Activated naive CD4-positive, alpha-beta T cell treated with anti-CD3 and anti-CD28 coated beads for 36 hours (primary cell): ENCODE results near the gene B3GNT3. TPM values are rescaled to one million over a fixed set of nuclear protein-coding genes. Genes with fewer than 3 reads are reported as not detected.
A peak's percentile ranks its signal among the peaks of the same experiment; 100 is the strongest.
"Not testable (repeated sequence)": the region's sequence is repeated elsewhere in the genome, so short reads cannot be mapped to it uniquely, and the experiment has no call there.

Source experiments
- CTCF ChIA-PET: fragments of 350-600 bp; sonication (Branson Sonifier 250); formaldehyde crosslinking; loops from one replicate; lab custom pipeline; 2021; ENCODE audit warnings: antibody characterized with exemption; lab: Charles Lee
- DNase-seq: peaks from one replicate; pipeline ENCODE4 v3.0.0-alpha.2; 2020
- H3K27ac Mint-ChIP-seq: one replicate; pipeline ENCODE4 v1.8.0; 2021; ENCODE audit warnings: mild to moderate bottlenecking, mixed read lengths
- H3K27me3 Mint-ChIP-seq: one replicate; pipeline ENCODE4 v1.8.0; 2021; ENCODE audit warnings: low read depth, mixed read lengths
- H3K36me3 Mint-ChIP-seq: one replicate; pipeline ENCODE4 v1.8.0; 2021; ENCODE audit warnings: low read depth, mixed read lengths
- H3K4me1 Mint-ChIP-seq: one replicate; pipeline ENCODE4 v1.8.0; 2021; ENCODE audit warnings: low read depth, mixed read lengths
- H3K4me3 Mint-ChIP-seq: one replicate; pipeline ENCODE4 v1.8.0; 2021; ENCODE audit warnings: mild to moderate bottlenecking, moderate library complexity, mixed read lengths
- H3K9me3 Mint-ChIP-seq: one replicate; pipeline ENCODE4 v1.8.0; 2021; ENCODE audit warnings: mixed read lengths
- intact Hi-C: fragments of 100-400 bp; cut with micrococcal nuclease; formaldehyde crosslinking; loops from one replicate; pipeline ENCODE4 v1.15.1; 2023
- total RNA-seq, 2 experiments: library from RNA; stranded (reverse); gene quantifications; one replicate each; pipeline ENCODE4 v1.2.3, GENCODE V29; 2021

Gene B3GNT3
- total RNA-seq, 2 experiments from 2014 or later: 0.17 to 0.19 TPM

GRCh38 chr19:17772172-17772571, 22.8 kb upstream of the B3GNT3 start:
- Mint-ChIP-seq H3K4me3 (no peak overlapping the region), H3K9me3 (no peaks in the 10 kb centered on the region), H3K36me3 (peaks cover 32% of the 10 kb centered on the region), H3K27ac (no peak overlapping the region), H3K27me3 (no peaks in the 10 kb centered on the region), H3K4me1 (peaks cover 4% of the 10 kb centered on the region)
- intact Hi-C loops: no loop called here
- DNase-seq: no peak
- CTCF ChIA-PET: no interaction called here

GRCh38 chr19:17775245-17775927, 19.6 kb upstream of the B3GNT3 start:
- Mint-ChIP-seq H3K27ac (peak overlapping the region; percentile 69), H3K36me3 (peaks cover 30% of the 10 kb centered on the region), H3K27me3 (no peaks in the 10 kb centered on the region), H3K9me3 (no peaks in the 10 kb centered on the region), H3K4me3 (no peak overlapping the region), H3K4me1 (peaks cover 10% of the 10 kb centered on the region)
- peak; percentile 51 for DNase-seq
- CTCF ChIA-PET: interaction anchor here (0.7 to 3.0 kb wide), 9 partner anchors 9 to 86 kb away, joined by 3 to 13 read pairs (median 5); no protein-coding TSS in a partner anchor
- intact Hi-C loops: loop anchor here (2.0 kb wide), 2 partner anchors 29 to 71 kb away; no protein-coding TSS in a partner anchor

GRCh38 chr19:17775991-17776803, 18.7 kb upstream of the B3GNT3 start:
- DNase-seq: no peak
- CTCF ChIA-PET: interaction anchor here (0.6 to 3.0 kb wide), 6 partner anchors 10 to 131 kb away, joined by 3 to 12 read pairs (median 3); no protein-coding TSS in a partner anchor
- Mint-ChIP-seq H3K4me1 (peaks cover 10% of the 10 kb centered on the region), H3K27me3 (no peaks in the 10 kb centered on the region), H3K27ac (no peak overlapping the region), H3K4me3 (no peak overlapping the region), H3K9me3 (no peaks in the 10 kb centered on the region), H3K36me3 (peaks cover 25% of the 10 kb centered on the region)
- intact Hi-C loops: loop anchor here (2.0 kb wide), 2 partner anchors 29 to 71 kb away; no protein-coding TSS in a partner anchor

- intact Hi-C loops, H3K9me3 Mint-ChIP-seq, H3K27me3 Mint-ChIP-seq, H3K4me1 Mint-ChIP-seq, H3K27ac Mint-ChIP-seq, DNase-seq, H3K4me3 Mint-ChIP-seq: not testable (repeated sequence)
- CTCF ChIA-PET: interaction anchor here (0.7 kb wide), 1 partner anchor 23 kb away, joined by 3 read pairs; no protein-coding TSS in a partner anchor
- H3K36me3 Mint-ChIP-seq: peaks cover 26% of the 10 kb centered on the region
Observed at GRCh38 chr19:17777840-17778239, 17.1 kb upstream of the B3GNT3 start.

- DNase-seq: peak; percentile 64
- Mint-ChIP-seq H3K27me3 (no peaks in the 10 kb centered on the region), H3K27ac (no peak overlapping the region), H3K4me3 (no peak overlapping the region), H3K4me1 (peaks cover 10% of the 10 kb centered on the region), H3K36me3 (peaks cover 24% of the 10 kb centered on the region), H3K9me3 (no peaks in the 10 kb centered on the region)
- intact Hi-C loops: no loop called here
- CTCF ChIA-PET: no interaction called here
Observed at GRCh38 chr19:17778251-17778967, 16.5 kb upstream of the B3GNT3 start.

GRCh38 chr19:17778968-17779929, 15.7 kb upstream of the B3GNT3 start:
- H3K9me3 Mint-ChIP-seq: no peaks in the 10 kb centered on the region
- peaks cover 16% of the 10 kb centered on the region for H3K4me1 Mint-ChIP-seq
- CTCF ChIA-PET: no interaction called here
- no peak overlapping the region for H3K27ac Mint-ChIP-seq
- H3K4me3 Mint-ChIP-seq: no peak overlapping the region
- intact Hi-C loops: no loop called here
- no peak for DNase-seq
- peaks cover 22% of the 10 kb centered on the region for H3K36me3 Mint-ChIP-seq
- H3K27me3 Mint-ChIP-seq: no peaks in the 10 kb centered on the region

- Mint-ChIP-seq H3K27me3 (no peaks in the 10 kb centered on the region), H3K9me3 (no peaks in the 10 kb centered on the region), H3K4me3 (no peak overlapping the region), H3K4me1 (peaks cover 14% of the 10 kb centered on the region), H3K27ac (no peak overlapping the region), H3K36me3 (peaks cover 24% of the 10 kb centered on the region)
- DNase-seq: no peak
- CTCF ChIA-PET: interaction anchor here (0.7 to 1.0 kb wide), 2 partner anchors 76 to 112 kb away, joined by 3 to 4 read pairs; no protein-coding TSS in a partner anchor
- intact Hi-C loops: no loop called here
Observed at GRCh38 chr19:17780781-17781180, 14.2 kb upstream of the B3GNT3 start.

- intact Hi-C loops: loop anchor here (1.0 to 2.0 kb wide), 3 partner anchors 72 to 149 kb away; partner anchors contain the start of gene CCDC124
- H3K4me3 Mint-ChIP-seq, H3K27me3 Mint-ChIP-seq, H3K9me3 Mint-ChIP-seq, DNase-seq, H3K27ac Mint-ChIP-seq: not testable (repeated sequence)
- peaks cover 33% of the 10 kb centered on the region for H3K36me3 Mint-ChIP-seq
- CTCF ChIA-PET: interaction anchor here (0.6 to 3.0 kb wide), 11 partner anchors 9 to 96 kb away, joined by 3 to 18 read pairs (median 4); partner anchors contain the start of genes B3GNT3 and RPL18A
- H3K4me1 Mint-ChIP-seq: peaks cover 12% of the 10 kb centered on the region
Observed at GRCh38 chr19:17783721-17784120, 11.2 kb upstream of the B3GNT3 start.

- intact Hi-C loops: loop anchor here (1.0 to 2.0 kb wide), 3 partner anchors 71 to 148 kb away; partner anchors contain the start of gene CCDC124
- DNase-seq: peak; percentile 88
- no peaks in the 10 kb centered on the region for H3K27me3 Mint-ChIP-seq
- H3K4me3 Mint-ChIP-seq: no peak overlapping the region
- CTCF ChIA-PET: interaction anchor here (0.6 to 3.0 kb wide), 13 partner anchors 10 to 91 kb away, joined by 3 to 18 read pairs (median 4); partner anchors contain the start of genes B3GNT3 and SLC5A5
- H3K9me3 Mint-ChIP-seq: no peaks in the 10 kb centered on the region
- H3K27ac Mint-ChIP-seq: no peak overlapping the region
- peaks cover 12% of the 10 kb centered on the region for H3K4me1 Mint-ChIP-seq
- peaks cover 33% of the 10 kb centered on the region for H3K36me3 Mint-ChIP-seq
Observed at GRCh38 chr19:17784201-17785008, 10.5 kb upstream of the B3GNT3 start.

- CTCF ChIA-PET: interaction anchor here (0.6 kb wide), 1 partner anchor 17 kb away, joined by 5 read pairs; no protein-coding TSS in a partner anchor
- H3K9me3 Mint-ChIP-seq: no peaks in the 10 kb centered on the region
- H3K27ac Mint-ChIP-seq: no peak overlapping the region
- intact Hi-C loops: no loop called here
- H3K4me3 Mint-ChIP-seq: no peak overlapping the region
- DNase-seq: no peak
- H3K27me3 Mint-ChIP-seq: no peaks in the 10 kb centered on the region
- peaks cover 26% of the 10 kb centered on the region for H3K36me3 Mint-ChIP-seq
- peaks cover 30% of the 10 kb centered on the region for H3K4me1 Mint-ChIP-seq
Observed at GRCh38 chr19:17787274-17787913, 7.5 kb upstream of the B3GNT3 start.
